ENCODE data around the gene SDF2.

Gene SDF2, protein sequence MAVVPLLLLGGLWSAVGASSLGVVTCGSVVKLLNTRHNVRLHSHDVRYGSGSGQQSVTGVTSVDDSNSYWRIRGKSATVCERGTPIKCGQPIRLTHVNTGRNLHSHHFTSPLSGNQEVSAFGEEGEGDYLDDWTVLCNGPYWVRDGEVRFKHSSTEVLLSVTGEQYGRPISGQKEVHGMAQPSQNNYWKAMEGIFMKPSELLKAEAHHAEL

DNA sequence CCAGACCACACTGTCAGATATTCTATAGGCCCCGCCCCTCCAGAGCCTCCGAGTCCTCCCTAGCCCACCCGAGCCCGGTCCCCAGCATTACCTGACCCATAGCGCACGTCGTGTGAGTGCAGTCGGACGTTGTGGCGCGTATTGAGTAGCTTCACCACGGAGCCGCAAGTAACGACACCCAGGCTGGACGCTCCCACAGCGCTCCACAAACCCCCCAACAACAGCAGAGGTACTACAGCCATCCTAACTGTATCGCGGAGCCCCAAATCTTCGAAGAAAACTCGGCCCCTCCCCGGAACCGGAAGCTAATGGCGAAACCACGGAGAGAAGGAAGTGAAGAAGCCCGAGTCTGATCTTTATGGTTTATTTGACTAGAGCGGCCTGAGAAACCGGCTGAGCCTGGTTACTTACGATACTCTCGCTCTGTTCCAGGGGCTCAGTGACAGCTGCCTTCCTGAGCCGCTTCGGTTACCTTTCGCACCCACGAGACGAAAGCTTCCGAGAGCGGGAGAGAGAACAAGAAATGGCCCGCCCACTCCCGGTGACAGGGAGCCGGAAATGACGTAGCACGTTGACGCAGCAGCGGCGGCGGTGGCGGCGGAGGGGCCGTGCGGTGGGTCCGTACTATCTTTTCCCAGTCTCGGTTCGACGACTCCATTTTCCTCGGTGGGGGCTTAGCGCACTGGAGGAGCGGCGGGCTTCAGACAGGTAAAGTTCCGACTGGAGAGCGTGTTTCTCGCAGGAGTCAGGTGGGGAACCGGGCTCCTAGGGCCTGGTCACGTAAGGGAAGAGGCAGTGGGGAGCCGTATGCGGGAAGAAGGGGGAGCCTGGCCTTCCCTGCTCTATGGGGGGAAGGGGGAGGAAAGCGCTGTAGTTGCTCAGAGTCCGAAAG, at the start of gene SDF2, which contains the start of gene SUPT6H:
Gene SDF2 (minus strand): TSS at position 272 of the 892 bp plus-strand sequence. CDS start 30 bp downstream, at position 242.
Gene SUPT6H (plus strand): TSS at position 571 of the 892 bp plus-strand sequence. CDS start 11,197 bp downstream, outside the sequence.
- peaks cover 7% of the 10 kb centered on the region for H3K36me3 ChIP-seq (ENCODE audit: control insufficient read depth, insufficient read depth, low read length)
- H3K4me3 ChIP-seq (replicated peaks; ENCODE audit: low read depth, low read length) = peak within 1 kb of the TSS; percentile 97
- no peaks in the 10 kb centered on the region for H3K27me3 ChIP-seq (replicated peaks; ENCODE audit: control insufficient read depth, insufficient read depth, low read length)
- TF ChIP-seq, protein P1, sequence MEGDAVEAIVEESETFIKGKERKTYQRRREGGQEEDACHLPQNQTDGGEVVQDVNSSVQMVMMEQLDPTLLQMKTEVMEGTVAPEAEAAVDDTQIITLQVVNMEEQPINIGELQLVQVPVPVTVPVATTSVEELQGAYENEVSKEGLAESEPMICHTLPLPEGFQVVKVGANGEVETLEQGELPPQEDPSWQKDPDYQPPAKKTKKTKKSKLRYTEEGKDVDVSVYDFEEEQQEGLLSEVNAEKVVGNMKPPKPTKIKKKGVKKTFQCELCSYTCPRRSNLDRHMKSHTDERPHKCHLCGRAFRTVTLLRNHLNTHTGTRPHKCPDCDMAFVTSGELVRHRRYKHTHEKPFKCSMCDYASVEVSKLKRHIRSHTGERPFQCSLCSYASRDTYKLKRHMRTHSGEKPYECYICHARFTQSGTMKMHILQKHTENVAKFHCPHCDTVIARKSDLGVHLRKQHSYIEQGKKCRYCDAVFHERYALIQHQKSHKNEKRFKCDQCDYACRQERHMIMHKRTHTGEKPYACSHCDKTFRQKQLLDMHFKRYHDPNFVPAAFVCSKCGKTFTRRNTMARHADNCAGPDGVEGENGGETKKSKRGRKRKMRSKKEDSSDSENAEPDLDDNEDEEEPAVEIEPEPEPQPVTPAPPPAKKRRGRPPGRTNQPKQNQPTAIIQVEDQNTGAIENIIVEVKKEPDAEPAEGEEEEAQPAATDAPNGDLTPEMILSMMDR (IDR thresholded peaks at IDR 0.05; ENCODE audit: insufficient read depth, low read length, poor library complexity, severe bottlenecking) = peak; percentile 13
- peak; percentile 91 for DNase-seq (ENCODE audit: extremely low read depth, insufficient read length)

DNA sequence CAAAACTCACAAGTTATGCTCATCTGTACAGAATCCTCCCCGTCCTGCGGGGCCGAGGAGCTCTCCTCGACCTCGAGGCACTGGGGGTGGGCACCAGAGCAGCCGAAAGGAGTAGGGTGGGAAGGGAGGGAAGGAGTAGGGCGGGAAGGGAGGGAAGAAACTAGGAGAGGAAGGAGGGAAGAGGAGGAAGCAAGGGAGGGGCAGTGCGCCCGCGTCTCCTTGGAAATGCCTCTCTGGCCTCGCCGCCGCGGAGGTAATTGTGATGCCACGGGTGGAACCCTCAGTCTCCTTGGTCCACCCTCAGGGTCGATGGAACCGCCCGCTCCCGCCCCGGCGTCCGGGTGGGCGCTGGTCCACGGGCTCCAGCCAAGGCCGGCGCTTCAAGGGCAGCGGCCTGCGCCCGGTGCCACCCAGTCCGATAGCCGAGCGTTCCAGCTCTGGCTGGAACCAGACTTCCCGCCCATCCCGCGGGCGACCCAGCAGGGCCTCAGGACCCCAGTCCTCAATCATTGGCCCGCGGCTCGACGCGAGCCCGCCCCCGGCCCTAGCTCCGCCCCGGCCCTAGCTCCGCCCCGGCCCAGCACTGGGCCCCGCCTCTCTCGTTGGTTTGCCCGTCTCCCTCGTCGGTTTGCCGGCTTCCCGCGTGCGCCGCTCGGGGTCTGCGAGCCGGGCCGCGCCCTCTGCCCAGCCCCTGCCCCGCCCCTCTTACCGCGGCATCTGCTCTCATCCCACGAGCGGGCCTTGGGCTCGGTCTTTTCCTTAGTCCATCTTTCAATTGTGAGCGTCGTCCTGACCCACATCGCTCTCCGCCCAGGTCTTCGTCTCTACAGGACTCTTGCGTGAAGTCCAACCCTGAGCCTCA, 49.4 kb upstream of the SDF2 start:
- DNase-seq (ENCODE audit: extremely low read depth, insufficient read length) = peak; percentile 90
- Histone ChIP-seq H3K4me3 (replicated peaks; ENCODE audit: low read depth, low read length) (peak overlapping the region; percentile 73), H3K36me3 (ENCODE audit: control insufficient read depth, insufficient read depth, low read length) (peaks cover 4% of the 10 kb centered on the region), H3K27me3 (replicated peaks; ENCODE audit: control insufficient read depth, insufficient read depth, low read length) (no peaks in the 10 kb centered on the region)
- TF ChIP-seq, protein P1 (IDR thresholded peaks at IDR 0.05; ENCODE audit: insufficient read depth, low read length, poor library complexity, severe bottlenecking) = no peak

DNA sequence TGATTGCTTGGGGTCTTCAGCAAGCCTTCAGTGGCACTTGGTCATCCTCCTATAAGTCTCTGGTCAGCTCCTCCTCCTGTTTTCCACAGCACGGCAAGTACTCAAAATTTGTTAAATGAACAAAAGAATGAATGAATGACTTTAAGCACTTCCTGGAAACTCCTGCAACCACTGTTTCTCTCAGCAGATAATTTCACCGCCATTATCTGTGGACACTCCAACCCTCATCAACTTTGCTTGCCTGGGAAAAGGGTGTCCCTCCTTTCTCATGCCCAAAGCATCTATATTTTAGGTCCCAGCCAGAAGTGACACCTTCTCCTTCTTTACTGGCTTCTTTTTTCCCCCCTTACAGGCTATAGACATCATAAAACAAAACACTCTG, 45.6 kb upstream of the SDF2 start:
- no peak for DNase-seq (ENCODE audit: extremely low read depth, insufficient read length)
- Histone ChIP-seq H3K36me3 (ENCODE audit: control insufficient read depth, insufficient read depth, low read length) (peaks cover 22% of the 10 kb centered on the region), H3K4me3 (replicated peaks; ENCODE audit: low read depth, low read length) (no peak overlapping the region), H3K27me3 (replicated peaks; ENCODE audit: control insufficient read depth, insufficient read depth, low read length) (no peaks in the 10 kb centered on the region)
- TF ChIP-seq, protein P1 (IDR thresholded peaks at IDR 0.05; ENCODE audit: insufficient read depth, low read length, poor library complexity, severe bottlenecking) = no peak

DNA sequence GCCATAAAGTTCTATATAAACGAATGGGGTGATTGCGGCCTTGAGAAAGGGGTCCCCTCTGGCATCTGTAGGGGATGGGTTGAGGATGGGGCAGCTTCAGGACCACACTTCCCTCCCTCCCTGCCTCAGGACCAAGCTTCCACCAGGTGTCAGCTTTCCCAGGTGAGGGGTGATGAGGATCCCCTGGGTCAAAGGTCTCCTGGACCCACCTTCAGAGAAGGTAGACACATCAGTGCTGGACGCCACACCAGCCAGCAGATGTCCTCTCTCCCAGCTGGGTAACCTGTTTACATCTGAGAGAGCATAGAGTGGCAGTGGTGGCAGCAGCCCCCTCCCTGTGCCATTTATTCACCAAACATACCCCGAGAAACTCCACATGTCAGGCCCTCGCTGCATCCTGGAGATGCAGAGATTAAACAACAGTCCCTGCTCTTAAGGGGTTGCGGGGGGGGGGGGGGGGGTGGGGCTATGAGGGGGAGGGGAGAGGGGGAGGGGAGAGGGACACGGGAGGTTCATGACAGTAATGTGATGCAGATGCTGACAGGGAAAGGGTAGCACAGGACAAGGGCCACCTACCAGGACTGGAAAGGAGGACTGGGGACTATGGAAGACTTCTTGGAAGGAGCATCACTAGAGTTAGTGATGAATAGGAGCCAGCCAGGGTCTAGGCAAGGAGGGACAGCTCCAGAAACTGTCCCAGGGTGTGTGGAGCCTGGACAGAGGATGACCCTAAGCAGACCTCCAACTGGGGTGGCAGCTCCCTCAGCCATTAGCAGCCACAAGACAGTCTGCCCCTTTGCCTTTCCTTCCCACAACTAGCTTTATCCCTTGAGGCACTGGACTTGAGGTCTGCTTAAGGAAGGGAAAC, 45.0 kb upstream of the SDF2 start:
- Histone ChIP-seq H3K4me3 (replicated peaks; ENCODE audit: low read depth, low read length) (no peak overlapping the region), H3K27me3 (replicated peaks; ENCODE audit: control insufficient read depth, insufficient read depth, low read length) (no peaks in the 10 kb centered on the region), H3K36me3 (ENCODE audit: control insufficient read depth, insufficient read depth, low read length) (peaks cover 26% of the 10 kb centered on the region)
- no peak for DNase-seq (ENCODE audit: extremely low read depth, insufficient read length)
- TF ChIP-seq, protein P1 (IDR thresholded peaks at IDR 0.05; ENCODE audit: insufficient read depth, low read length, poor library complexity, severe bottlenecking) = no peak
